ENCODE results near the gene WWOX. TPM values are rescaled to one million over a fixed set of nuclear protein-coding genes. Genes with fewer than 3 reads are reported as not detected.

WWOX gene
- polyA plus RNA-seq, 1 donor from 2014 or later: 25.6 TPM

GRCh38 chr16:78392585-78393195 lies 293.2 kb downstream of the WWOX start:
- Histone ChIP-seq H3K4me2 (ENCODE audit: low read length) (no peak overlapping the region), H3K36me3 (ENCODE audit: insufficient read depth, low read length) (no peaks in the 10 kb centered on the region), H3F3A (ENCODE audit: insufficient read depth, low read length, poor library complexity, severe bottlenecking) (no peaks in the 10 kb centered on the region), H3K9me3 (ENCODE audit: low read length) (peaks cover 3% of the 10 kb centered on the region), H3K27ac (ENCODE audit: low read length) (no peak overlapping the region), H2AFZ (ENCODE audit: low read depth, low read length) (no peak overlapping the region), H3K79me2 (replicated peaks; ENCODE audit: insufficient read depth, low read length) (no peaks in the 10 kb centered on the region), H4K20me1 (ENCODE audit: insufficient read depth) (no peaks in the 10 kb centered on the region), H3K9me2 (ENCODE audit: insufficient read depth, low read length) (no peaks in the 10 kb centered on the region), H3K9ac (ENCODE audit: low read length) (no peak overlapping the region), H3K27me3 (ENCODE audit: insufficient read depth, low read depth, low read length) (no peaks in the 10 kb centered on the region), H3K4me3 (ENCODE audit: low read length) (no peak overlapping the region)
- TF ChIP-seq MXI1 (conservative IDR thresholded peaks at IDR 0.05; ENCODE audit: poor library complexity, severe bottlenecking) (no peak), REST (IDR thresholded peaks at IDR 0.05; ENCODE audit: borderline replicate concordance) (no peak)

GRCh38 chr16:78395035-78395434 lies 295.6 kb downstream of the WWOX start:
- H3K36me3 ChIP-seq (ENCODE audit: insufficient read depth, low read length): no peaks in the 10 kb centered on the region
- no peak overlapping the region for H3K27ac ChIP-seq (ENCODE audit: low read length)
- H3K27me3 ChIP-seq (ENCODE audit: insufficient read depth, low read depth, low read length): no peaks in the 10 kb centered on the region
- H3K9me2 ChIP-seq (ENCODE audit: insufficient read depth, low read length): no peaks in the 10 kb centered on the region
- H3F3A ChIP-seq (ENCODE audit: insufficient read depth, low read length, poor library complexity, severe bottlenecking): no peaks in the 10 kb centered on the region
- no peak overlapping the region for H2AFZ ChIP-seq (ENCODE audit: low read depth, low read length)
- TF ChIP-seq EP300 (conservative IDR thresholded peaks at IDR 0.05; ENCODE audit: poor library complexity, severe bottlenecking): no peak
- TF ChIP-seq EZH2 (IDR thresholded peaks at IDR 0.05; ENCODE audit: borderline replicate concordance, insufficient read depth, low read length, poor library complexity, severe bottlenecking): no peak
- TF ChIP-seq MXI1 (conservative IDR thresholded peaks at IDR 0.05; ENCODE audit: poor library complexity, severe bottlenecking): no peak
- no peak for TF ChIP-seq TAF1 (IDR thresholded peaks at IDR 0.05; ENCODE audit: low read depth)
- TF ChIP-seq CTCF (IDR thresholded peaks at IDR 0.05; ENCODE audit: poor library complexity, severe bottlenecking): no peak
- no peak for TF ChIP-seq RAD21 (conservative IDR thresholded peaks at IDR 0.05)
- no peak for TF ChIP-seq SMC3 (conservative IDR thresholded peaks at IDR 0.05; ENCODE audit: poor library complexity)
- TF ChIP-seq REST (IDR thresholded peaks at IDR 0.05; ENCODE audit: borderline replicate concordance): no peak
- H4K20me1 ChIP-seq (ENCODE audit: insufficient read depth): no peaks in the 10 kb centered on the region
- no peak overlapping the region for H3K4me3 ChIP-seq (ENCODE audit: low read length)
- H3K9ac ChIP-seq (ENCODE audit: low read length): no peak overlapping the region
- peaks cover 3% of the 10 kb centered on the region for H3K9me3 ChIP-seq (ENCODE audit: low read length)
- H3K4me2 ChIP-seq (ENCODE audit: low read length): no peak overlapping the region
- H3K79me2 ChIP-seq (replicated peaks; ENCODE audit: insufficient read depth, low read length): no peaks in the 10 kb centered on the region

Data from neural cell (in vitro differentiated cells).